Amniotic epithelial cell (primary cell): ENCODE results near the gene C1QTNF3.
"Not testable (repeated sequence)": the region's sequence is repeated elsewhere in the genome, so short reads cannot be mapped to it uniquely, and the experiment has no call there.

ENCODE experiments used
- DNase-seq: peaks from one replicate; pipeline ENCODE4 v3.0.0-alpha.2; 2010; ENCODE audit warnings: low read depth

C1QTNF3 gene

DNA sequence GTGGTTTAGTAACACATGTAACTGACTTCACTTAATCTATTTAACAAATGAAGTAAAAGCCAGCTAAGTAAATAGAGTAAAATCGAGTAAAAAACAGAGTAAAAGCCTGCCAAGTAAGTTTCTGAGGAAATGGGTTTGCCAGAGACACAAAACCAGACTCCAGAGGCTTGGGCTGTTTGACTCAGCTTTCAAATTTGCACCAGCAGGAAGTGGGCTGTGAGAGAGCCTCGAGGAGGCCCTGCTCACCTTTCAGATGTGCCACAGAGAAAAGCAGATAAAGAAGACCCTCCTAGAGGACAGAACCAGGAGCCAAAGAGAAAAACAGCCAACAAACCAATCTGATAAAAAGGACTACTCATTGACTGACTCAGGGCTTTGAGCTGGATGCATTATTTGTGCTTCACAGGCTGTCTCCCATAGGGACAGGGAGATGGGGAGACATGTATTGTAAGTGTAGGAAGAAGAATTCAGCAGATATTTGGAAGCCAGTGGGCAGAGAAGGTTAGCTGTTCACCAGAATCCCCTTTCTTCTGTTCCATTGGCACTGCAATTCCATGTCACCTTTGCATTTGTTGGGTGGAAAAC lies 20.8 kb downstream of the C1QTNF3 start:
- peak; percentile 31 for DNase-seq

DNA sequence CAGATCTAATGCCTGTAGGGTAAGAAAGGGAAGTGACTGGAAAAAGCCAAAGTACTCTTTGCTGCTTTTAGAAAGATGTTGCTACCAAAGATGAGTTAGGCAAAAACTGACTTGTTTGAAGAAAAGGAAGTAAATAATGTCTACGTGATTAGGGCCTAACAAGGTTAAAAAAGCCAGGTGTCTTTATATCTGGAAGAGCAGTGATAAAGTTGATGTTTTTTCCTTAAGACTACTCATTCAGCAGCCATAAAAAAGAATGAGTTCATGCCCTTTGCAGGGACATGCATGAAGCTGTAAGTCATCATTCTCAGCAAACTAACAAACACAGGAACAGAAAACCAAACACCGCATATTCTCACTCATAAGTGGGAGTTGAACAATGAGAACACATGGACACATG lies 21.7 kb downstream of the C1QTNF3 start:
- DNase-seq = no peak

DNA sequence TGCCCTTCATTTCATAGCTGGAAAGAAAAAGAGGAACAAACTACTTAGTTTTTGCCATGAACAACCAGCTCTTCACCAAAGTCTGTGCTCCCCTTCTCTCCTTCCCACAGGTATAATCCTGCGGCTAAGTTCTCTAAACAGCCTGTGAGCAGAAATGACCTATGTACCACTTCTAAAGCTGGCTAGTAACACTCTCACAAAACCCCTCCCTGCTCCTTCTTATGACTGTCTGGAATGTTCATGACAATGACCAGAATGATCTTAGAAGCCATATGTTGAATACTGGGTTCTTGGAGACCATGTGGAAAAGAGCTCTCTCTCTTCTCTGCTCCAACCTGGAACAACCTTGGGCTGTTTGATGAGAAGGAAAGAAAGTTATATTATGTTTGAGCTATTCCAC lies 22.3 kb downstream of the C1QTNF3 start:
- no peak for DNase-seq

DNA sequence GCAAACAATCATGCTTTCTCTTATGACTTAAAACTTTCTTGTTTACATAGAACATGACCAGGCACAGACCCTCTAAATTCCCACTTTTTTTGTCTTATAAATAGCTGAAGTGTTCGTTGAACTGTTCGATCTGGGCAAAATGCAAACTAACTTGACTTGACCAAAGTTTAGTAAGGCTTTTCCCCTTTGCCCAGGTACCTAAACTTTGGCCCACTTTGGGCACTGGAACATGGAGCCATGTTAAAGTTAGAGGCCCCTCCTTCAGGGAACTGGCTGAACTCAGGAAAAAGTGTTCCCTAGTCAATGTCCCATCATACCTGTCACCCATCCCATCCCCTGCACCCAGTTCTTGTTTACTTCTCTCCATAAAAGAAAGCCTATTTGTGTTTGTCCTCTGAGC lies 25.8 kb downstream of the C1QTNF3 start:
- DNase-seq = no peak

- DNase-seq = no peak
These were observed 26.3 kb downstream of the C1QTNF3 start for GRCh38 chr5:34016750-34017149.

GRCh38 chr5:34016222-34016621 lies 26.8 kb downstream of the C1QTNF3 start:
- DNase-seq = peak; percentile 24

DNA sequence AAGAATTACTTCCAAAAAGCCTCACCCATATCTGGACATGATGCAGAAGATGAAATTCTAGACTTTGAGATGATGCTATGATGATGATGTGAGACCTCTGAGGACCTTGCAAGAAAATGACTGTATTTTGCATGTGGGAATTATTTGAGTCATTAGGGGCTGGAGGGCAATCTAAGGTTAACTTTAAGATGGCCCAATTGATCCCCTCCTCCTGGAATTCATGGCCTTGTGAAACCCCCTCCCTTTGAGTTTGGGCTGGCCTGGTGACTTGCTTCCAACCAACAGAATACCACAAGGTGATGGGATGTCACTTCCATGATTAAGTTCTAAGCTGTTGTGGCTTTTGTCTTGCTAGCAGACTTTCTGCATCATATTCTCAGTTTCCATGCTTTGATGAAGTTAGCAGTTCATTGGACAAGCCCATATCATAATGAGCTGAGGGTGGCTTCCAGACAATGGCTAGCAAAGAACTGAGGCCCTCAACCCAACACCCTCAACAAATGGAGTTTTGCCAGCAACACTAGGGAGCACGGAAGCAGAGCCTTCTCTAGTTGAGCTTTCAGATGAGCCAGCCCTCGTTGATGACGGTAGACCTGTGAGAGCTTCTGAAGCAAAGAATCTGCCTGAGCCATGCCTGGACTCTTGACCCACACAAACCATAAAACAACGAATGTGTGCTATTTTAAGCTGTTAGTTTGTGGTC lies 27.7 kb downstream of the C1QTNF3 start:
- DNase-seq = no peak

- DNase-seq = no peak
These were observed 28.4 kb downstream of the C1QTNF3 start for GRCh38 chr5:34014626-34015025.

DNA sequence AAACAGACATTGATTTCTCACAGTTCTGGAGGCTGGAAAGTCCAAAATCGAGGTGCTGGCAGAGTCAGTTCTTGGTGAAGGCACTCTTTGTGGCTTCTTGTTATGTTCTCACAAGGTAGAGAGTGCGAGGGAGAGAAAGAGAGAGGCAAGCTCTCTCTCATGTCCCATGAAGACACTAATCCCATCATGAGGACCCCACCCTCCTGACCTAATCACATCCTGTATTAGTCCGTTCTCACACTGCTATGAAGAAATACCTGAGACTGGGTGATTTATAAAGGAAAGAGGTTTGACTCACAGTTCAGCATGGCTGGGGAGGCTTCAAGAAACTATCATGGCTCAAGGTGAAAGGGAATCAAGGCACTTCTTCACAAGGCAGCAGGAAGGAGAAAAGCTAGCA lies 29.5 kb downstream of the C1QTNF3 start:
- no peak for DNase-seq

DNA sequence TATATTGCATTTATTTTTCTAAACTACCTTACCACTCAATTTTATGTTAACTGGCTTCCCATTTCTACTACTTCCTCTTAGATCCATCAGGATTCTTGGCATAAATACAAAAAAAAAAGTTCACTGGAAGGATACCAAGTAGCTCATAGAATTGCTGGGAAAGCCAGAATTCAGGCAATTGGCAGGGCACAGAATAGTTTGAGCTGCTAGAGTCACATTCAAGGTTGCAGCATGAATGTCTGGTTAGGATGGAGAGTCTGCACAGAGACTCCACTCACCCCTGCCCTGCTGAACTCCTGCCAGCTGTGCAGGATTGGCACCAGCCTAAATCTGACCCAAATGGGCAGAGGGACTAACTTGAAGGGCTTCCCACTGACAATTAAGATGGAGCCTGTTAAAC lies 30.2 kb downstream of the C1QTNF3 start:
- DNase-seq = no peak

DNA sequence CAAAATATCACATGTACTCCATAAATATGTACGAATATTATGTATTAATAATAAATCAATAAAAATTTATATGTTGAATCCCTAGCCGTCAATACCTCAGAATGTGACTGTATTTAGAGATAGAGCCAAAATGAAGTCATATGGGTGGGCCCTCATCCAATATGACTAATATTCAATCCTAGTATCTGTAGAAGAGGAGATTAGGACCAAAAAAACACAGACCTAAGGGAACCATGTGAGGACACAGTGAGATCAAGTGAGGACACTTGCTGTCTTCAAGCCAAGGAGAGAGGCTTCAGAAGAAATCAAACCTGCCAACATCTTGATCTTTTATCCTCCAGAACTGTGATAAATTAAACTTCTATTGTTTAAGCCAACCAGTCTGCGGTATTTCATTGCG lies 31.5 kb downstream of the C1QTNF3 start:
- no peak for DNase-seq

DNA sequence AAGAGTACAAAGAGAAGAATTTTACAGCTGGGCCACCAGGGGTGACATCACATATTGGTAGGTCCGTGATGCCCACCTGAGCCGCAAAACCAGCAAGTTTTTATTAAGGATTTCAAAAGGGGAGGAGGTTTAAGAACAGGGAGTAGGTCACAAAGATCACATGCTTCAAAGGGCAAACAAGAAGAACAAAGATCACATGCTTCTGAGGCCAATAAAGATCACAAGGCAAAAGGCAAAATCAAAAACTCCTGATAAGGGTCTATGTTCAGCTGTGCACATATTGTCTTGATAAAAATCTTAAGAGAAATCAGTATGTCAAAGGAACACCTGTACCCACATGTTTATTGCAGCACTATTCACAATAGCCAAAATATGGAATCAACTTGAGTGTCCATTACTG lies 32.9 kb downstream of the C1QTNF3 start:
- DNase-seq = not testable (repeated sequence)

DNA sequence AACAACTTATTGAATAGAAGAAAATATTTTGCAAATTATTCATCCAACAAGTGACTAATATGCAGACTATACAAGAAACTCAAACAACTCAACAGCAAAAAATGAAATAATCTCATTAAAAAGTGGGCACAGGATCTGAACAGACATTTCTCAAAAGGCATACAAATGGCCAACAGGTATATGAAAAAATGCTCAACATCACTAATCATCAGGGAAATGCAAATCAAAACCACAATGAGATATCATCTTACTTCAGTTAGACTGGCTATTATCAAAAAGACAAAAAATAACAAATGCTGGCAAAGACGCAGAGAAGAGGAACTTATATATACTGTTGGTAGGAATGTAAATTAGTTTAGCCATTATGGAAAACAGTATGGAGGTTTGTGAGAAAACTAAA lies 33.4 kb downstream of the C1QTNF3 start:
- no peak for DNase-seq

- peak; percentile 18 for DNase-seq
These were observed 34.2 kb downstream of the C1QTNF3 start for GRCh38 chr5:34008802-34009201.

- peak; percentile 90 for DNase-seq
These were observed 35.1 kb downstream of the C1QTNF3 start, which contains the start of gene AMACR for GRCh38 chr5:34007621-34008600. Gene AMACR (minus strand): TSS chr5:34008050. CDS start chr5:34008019, 31 bp downstream.

DNA sequence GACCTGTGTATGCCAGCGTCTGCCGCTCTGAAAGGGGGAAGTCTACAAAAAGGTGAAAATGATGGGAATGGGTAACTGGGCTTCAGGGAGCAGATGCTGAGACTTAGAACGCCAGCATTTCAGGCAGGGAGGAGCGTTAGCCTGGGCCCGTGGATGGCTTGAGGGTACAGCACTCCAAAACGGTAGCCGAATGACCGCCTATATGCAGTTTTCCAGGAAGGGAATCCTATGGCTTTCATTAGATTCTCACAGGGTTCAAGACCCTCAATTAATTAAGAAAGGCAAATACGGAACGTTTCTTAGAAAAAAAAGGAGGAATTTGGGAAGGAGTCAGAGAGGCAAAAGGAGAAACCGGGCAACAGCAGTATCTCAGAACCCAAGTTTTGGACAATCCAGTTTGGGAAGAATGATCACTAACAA lies 35.8 kb downstream of the C1QTNF3 start:
- DNase-seq = no peak

DNA sequence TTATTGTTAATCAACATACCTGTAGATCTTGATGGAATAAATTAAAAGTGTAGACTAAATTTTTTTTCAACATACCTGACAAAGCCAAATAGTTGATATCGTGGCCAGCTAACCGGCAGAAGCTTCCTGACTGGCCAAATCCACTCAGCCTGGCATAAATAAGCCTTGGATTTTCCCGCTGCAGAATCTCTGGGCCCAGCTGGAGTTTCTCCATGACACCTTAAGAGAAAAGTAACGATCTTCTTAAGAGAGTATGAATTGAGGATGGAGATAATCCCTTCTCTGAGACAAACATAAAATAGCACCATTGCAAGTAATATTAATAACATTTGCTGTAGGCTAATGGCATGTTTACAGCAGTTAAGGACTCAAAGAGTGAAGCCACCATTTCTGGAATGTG lies 37.3 kb downstream of the C1QTNF3 start:
- DNase-seq = no peak

- peak; percentile 68 for DNase-seq
These were observed 37.8 kb downstream of the C1QTNF3 start for GRCh38 chr5:34005211-34005610.

DNA sequence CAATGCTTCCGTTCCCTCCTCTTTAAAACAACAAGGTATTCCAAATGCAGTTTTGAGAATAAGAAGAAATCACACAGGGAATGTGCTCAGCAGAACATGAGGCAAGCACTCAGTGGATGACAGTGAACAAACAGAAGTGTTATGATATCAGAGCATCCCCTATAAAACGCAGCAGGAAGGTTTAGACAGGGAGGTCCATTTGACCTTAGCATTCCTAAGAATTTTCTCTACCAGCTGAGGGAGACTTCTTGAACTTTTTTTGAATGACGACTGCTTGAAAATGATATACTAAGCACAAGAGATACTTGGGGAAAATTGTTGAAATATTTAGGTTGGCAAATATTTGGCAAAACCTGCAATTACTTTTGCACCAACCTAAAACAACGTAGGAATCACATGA lies 39.1 kb downstream of the C1QTNF3 start:
- peak; percentile 8 for DNase-seq

DNA sequence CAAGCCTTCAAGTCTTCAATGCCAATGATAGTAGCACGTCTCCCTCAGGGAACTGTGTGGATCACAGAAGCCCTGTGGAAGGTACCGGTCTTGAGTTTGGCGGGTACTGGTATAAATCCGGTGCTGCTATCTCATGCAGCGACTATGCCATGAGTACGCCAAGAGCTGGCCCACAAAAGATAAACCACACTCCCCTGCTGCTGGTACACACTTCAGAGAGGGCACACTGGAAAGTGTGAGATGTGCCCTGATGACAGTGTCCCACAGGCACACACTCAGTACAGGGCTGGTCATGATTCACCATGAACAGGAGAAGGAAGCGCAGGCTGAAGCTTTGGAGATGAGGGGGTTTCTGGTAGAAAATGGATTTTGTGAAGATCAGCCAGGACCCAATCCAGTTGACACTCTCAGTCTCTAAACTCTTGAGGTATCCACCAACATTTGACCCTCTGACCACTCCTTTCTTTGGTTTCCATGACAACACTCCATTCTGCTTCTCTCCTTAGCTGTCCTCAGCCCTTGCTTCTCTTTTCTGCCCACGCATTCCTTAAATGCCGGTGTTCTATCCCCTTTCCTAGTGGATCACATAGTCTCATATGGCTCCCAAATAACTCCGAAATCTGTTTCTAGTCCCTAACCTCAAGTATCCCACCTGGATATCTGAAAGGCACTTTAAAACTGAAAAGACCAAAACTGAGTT lies 40.2 kb downstream of the C1QTNF3 start:
- DNase-seq = peak; percentile 46

- peak; percentile 45 for DNase-seq
These were observed 41.7 kb downstream of the C1QTNF3 start for GRCh38 chr5:34001241-34001841.

DNA sequence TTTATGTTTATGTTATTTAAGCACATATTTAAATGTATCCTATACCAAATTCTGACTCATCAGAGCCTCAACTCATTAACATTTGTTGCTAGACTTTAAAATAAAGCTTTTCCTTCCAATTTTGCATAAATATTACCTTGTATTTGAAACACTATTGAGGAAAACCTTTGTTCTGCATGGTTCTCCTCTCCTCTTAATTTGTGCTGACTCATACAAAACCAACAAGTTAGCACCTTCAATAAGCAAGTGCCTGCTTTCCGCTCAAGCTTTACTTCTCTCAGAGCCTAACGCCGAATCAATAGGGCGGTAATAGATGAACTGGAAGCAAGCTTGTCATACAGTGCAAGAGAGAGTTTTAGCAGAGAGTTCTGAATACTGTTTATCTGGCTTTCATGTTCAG lies 43.0 kb downstream of the C1QTNF3 start:
- no peak for DNase-seq
